ENCODE measurements around the gene ALK.

DNA sequence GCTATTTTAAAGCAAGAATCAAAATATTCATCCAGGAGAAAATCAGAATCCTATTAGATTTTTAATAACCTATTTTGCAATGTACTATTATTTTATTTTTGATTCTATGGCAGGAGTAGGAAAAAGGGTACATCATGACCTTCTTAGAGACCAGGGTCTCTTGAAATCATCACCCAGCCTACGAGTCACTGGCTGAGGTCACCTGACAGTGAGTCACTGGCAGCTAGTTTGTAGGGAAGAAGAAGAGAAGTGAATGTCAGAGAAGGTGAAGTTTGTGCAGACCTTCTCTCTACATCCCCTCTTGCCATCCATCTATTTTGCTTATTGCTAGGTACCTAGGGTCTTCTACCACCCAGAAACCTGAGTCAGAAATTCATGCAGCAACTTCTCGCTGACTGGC lies 144.2 kb downstream of the ALK start:
- TF ChIP-seq, protein P1, sequence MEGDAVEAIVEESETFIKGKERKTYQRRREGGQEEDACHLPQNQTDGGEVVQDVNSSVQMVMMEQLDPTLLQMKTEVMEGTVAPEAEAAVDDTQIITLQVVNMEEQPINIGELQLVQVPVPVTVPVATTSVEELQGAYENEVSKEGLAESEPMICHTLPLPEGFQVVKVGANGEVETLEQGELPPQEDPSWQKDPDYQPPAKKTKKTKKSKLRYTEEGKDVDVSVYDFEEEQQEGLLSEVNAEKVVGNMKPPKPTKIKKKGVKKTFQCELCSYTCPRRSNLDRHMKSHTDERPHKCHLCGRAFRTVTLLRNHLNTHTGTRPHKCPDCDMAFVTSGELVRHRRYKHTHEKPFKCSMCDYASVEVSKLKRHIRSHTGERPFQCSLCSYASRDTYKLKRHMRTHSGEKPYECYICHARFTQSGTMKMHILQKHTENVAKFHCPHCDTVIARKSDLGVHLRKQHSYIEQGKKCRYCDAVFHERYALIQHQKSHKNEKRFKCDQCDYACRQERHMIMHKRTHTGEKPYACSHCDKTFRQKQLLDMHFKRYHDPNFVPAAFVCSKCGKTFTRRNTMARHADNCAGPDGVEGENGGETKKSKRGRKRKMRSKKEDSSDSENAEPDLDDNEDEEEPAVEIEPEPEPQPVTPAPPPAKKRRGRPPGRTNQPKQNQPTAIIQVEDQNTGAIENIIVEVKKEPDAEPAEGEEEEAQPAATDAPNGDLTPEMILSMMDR (IDR thresholded peaks at IDR 0.05): no peak
- no peak for TF ChIP-seq EZH2 (IDR thresholded peaks at IDR 0.05; ENCODE audit: borderline replicate concordance, insufficient read depth, low read depth, low read length, poor library complexity, severe bottlenecking)
